HG03108 (cell line): ENCODE results near the gene CLASP2.

Source experiments
- ATAC-seq: cut with Tn5 transposase; IDR thresholded peaks from one replicate; pipeline ENCODE4 v1.9.1; 2021; ENCODE audit warnings: moderate library complexity; ENCODE audit not compliant: unreplicated experiment

Gene CLASP2

DNA sequence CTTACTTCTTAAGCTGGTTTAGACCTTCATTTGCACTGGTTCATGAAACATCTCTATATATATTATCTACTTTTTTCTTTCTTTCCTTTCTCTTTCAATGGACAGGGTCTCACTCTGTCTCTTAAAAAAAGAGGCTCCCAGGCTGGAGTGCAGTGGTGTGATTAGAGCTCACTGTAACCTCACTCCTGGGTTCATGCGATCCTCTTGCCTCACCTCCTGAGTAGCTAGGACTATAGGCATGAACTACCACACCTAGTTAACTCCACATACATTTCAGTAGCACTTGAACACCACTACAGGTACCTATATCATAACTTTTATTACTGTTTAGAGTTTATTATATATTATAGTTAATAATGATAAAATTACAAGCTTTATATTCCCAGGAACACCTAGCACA, 160.8 kb downstream of the CLASP2 start:
- no peak for ATAC-seq

DNA sequence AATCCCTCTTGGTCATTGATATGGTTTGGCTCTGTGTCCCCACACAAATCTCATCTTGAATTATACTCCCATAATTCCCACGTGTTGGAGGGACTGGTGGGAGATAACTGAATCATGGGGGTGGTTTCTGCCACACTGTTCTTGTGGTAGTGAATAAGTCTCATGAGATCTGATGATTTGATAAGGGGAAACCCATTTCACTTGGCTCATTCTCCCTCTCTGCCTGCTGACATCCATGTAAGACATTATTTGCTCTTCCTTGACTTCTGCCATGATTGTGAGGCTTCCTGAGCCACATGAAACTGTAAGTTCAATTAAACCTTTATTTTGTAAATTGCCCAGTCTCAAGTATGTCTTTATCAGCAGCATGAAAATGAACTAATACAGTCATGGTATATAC, 171.0 kb downstream of the CLASP2 start:
- no peak for ATAC-seq

DNA sequence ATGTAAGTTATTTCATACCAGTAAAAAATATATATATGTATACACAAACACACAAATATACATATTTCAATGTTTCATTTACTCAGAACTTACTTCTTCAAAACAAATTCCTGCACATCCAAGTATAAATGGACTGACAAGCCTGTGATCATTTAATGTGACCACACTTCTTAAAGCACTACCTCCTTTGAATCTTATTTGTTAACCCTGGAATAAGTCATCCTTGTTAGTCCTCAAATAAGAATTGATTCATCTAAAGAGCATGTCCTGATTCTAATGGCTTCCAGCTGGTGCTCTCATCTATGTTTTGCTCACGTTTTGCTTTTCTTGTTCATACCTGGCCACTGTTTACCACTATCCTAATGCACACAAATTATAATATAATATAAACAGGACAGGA, 173.9 kb downstream of the CLASP2 start:
- ATAC-seq = no peak

DNA sequence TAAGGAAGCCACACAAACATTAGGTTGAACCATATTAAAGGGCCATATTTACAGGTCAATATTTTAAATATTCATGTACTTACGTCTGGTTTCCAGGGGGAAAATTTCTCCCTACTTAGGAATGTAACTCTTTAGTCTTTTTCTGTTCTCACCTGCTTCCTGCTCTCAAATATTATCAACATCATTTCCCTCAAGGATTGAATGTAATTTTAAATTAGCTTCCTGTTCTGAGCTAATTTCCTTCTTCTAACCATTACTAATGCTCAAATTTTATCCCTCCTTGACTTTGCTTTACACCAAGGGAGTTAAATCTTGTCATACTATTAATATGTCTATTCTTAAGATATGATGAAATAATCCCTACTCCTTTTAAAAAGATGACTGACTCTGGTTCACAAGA, 174.5 kb downstream of the CLASP2 start:
- no peak for ATAC-seq

DNA sequence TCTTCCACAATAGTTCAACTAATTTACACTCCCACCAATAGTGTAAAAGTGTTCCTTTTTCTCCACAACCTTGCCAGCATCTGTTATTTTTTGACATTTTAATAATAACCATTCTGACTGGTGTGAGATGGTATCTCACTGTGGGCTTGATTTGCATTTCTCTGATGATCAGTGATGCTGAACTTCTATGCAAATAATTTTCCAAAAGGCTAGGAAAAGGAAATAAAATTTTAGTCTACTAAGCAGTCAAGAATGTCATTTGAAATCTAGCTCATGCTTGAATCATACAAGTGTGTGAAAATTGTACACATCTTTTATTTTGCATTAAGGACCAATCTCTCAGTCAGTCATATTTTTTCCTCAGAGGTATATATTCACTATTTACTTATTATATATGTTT, 176.1 kb downstream of the CLASP2 start:
- ATAC-seq = no peak

DNA sequence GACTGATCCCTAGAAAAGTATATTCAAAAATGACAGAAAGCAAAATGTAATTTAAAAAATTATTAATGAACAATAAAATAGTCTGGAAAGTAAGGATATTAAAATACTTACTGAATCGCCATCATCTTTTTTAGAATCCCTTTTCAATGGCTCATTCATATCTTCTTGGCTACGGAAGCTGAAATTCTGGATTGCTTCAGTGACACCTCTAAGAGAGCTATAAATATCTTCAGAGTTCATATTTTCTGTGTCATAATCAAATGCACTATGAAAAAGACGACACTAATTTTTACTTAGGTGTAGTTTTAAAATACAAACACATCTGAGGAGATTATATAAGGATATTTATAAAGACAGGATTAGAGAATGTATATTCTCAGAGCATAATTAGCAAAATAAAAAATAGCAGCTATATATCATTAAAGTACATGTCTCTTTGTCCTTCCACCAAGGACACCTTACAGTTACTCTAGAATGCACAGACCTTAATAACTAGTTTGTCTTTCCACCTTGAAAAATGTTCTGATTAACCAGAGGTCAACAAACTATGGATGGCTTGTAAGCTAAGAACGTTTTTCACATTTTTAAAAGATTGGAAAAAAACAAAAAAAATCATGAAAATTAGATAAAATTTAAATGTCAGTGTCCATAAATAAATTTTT, 179.2 kb downstream of the CLASP2 start:
- no peak for ATAC-seq

DNA sequence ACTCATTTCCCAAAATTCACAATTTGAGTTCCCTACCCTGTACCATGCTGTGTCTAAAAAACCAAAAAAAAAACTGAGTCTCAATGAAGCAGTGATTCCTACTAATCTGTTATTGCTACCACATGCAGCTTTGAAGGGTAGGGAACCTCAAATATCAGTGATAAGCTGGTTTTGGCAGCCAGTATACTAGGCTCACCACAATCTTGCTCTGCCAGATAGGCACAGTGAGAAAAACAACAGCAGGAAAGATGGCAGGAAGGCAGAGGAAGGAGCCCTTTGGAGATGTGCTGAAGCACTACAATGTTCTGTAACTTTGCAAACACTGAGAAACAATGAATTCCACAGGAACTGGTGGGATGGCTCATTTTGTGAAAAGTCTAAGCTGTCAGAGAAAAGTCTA, 180.9 kb downstream of the CLASP2 start:
- ATAC-seq = no peak

DNA sequence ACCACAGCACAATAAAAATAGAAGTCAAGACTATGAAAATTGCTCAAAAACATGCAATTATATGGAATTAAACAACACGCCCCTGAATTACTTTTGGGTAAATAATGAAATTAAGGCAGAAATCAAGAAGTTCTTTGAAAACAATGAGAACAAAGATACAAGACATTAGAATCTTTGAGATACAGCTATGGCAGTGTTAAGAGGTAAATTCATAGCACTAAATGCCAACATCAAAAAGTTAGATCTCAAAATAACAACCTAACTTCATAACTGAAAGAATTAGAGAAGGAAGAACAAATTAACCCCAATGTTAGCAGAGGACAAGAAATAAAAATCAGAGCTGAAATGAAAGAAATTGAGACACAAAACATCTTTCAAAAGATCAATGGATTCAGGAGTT, 191.3 kb downstream of the CLASP2 start:
- ATAC-seq = no peak

DNA sequence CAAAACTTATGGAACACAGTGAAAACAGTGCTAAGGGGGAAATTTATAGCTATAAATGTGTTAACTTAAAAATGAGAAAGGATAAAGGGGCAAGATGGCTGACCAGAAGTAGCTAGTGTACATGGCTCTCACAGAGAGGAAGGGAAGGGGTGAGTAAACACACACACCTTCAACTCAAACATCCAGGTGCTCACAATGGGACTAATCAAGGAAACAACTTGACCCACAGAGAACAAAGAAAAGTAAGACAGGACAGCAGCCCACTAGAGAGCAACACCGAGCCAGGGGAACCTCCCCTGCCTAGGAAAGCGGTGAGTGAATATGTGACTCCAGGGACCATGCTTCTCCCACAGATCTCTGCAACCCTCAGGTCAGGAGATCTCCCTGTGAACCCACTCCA, 192.8 kb downstream of the CLASP2 start:
- no peak for ATAC-seq

DNA sequence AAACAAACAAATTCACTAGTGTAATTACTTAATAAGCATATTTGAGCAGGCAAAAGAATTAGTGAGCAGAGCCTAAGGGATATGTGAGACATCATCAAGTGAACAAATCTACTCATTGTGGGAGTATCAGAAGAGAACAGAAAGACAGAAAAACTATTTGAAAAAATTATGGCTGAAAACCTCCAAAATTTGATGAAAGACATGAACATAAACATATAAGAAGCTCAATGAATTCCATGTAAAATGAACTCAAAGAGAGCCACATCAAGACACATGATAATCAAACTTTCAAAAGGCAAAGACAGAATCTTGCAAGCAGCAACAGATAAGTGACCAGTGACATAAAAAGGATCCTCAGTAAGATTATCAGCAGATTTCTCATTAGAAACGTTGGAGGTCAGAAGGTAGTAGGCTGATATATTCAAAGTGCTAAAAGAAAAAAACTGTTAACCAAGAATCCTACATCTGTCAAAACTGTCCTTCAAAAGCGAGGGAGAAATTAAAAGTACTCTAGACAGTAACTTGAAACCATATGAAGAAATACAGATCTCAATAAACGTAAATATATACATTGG, 194.9 kb downstream of the CLASP2 start:
- no peak for ATAC-seq

DNA sequence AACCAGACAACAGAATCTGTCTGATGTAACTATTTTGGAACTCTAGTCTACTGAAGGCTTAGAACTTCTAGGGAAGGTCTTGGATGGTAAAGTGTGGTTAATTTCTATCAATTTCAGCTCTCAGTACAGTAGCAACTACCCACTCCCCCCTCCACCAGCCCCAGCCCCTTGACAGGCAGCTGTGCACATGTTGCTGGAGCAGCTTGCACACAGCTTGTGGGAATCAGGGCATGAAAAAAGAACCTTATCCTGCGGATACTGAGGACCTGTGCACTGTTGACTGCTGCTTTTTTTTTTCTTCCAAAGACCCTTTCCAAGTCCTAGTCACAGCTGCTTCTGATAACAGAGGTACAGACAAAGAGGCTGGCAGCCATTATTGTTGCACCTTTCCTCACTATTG, 196.3 kb downstream of the CLASP2 start:
- no peak for ATAC-seq

DNA sequence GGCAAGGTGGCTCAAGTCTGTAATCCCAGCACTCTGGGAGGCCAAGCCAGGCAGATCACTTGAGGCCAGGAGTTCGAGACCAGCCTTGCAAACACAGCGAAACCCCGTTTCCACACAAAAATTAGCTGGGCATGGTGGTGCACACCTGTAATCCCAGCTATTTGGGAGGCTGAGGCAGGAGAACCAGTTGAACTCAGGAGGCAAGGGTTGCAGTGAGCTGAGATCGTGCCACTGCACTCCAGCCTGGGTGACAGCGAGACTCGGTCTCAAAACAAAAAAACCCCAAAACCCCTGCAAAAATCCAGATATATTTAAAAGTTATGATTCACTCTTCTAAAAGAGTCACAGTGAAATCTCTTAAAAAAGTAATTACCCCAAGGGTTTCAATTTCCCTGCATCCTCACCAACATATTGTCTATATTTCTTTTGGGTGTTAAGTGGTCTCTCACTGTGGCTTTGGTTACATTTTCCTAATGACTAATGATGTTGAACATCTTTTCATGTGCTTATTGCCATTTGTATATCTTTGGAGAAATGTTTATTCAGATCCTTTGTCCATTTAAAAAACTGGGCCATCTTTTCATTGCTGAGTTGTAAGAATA, 204.7 kb downstream of the CLASP2 start:
- ATAC-seq = no peak

DNA sequence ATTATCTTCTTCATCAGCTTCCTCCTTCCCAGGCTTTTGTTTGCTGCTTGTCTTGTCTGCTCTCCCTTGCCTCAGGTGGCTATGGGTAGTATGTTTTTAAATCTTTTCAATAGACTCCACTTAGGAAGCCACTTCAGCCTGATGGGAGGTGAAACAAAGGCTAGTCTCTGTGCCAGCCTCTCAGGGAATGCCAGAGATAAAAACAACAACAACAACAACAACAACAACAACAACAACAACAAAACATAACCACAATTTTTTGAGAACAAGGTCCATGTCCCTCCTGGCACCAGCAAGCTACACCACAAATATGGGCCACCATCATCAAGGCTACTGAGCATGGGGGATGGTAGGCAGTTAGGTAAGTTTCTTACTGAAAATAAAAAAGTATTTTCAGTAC, 213.0 kb downstream of the CLASP2 start:
- ATAC-seq = no peak

DNA sequence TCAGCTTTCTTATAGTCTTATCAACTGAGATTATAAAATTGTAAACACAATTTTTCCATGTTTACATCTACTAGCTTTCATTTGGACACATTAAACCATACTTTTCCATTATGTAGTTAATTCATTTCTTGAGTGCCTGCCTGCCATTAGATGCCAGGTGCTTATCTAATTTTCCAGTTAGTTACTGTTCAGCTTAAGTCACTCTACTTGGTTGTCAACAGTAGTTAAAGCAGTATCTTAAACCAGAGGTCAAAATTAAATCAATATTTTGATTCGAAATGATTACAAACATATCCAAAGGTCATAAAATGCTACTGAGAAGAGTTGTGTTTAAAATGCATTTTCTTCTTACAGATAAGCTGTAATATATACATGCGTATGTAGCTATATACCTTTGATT, 221.6 kb downstream of the CLASP2 start:
- ATAC-seq = no peak

DNA sequence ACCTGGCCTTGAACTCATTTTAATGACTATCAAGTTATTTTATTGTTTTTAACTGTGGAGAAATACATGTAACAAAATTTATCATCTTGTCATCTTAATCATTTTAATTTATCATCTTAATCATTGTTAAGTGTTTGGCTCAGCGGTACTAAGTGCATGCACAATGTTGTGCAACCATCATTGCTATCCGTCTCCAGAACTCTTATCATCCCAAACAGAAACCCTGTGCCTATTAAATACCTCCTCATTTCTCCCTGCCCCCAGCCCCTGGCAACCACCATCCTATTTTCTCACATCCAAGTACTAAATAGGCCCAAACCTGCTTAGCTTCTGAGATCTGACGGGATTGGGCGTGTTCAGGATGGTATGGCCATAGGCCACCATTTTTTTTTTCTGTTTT, 226.3 kb downstream of the CLASP2 start:
- no peak for ATAC-seq

DNA sequence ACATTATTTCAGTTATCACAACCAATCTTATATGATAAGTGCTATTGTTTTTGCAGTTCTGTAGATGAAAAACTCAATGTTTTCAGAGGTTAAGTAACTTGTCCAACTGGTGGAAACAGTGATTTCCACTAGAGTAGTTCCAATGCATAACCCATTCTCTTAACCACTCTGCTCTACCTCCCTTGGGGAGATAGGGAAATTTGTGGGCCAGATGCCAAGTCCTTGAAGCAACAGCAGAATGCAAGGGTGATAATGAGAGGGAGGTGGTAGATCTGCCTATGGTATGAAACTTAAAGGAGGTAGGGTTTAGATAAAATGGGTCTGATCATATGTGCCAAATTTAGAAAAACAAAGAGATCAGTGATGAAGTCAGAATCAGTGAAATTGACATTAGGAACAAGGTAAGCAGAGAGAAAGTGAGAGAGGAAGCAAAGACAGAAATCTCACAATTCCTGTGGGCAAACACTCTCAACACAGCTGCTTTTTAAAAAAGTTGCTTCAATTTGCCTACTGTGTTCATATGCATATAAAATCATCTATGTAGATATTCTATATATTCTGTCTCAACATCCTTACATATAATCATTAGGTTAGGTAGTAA, 227.3 kb downstream of the CLASP2 start:
- ATAC-seq = no peak

DNA sequence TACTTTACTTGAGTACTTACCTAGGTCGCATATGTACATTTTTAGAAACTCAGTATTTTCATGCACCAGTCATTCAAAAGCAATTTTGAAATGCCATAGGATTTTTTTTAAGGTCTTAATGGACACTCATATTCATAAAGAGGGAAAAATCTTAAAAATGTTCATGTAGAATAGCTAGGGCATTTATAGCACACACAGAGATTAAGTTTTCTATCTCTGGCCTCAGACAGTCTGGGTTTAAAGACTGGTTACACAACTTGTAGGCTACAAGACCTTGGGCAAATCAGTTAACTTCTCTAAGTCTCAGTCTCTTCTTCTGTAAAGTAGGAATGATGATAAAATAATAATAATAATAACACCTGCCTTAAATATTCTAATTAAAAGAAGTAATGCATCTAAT, 229.4 kb downstream of the CLASP2 start:
- no peak for ATAC-seq

DNA sequence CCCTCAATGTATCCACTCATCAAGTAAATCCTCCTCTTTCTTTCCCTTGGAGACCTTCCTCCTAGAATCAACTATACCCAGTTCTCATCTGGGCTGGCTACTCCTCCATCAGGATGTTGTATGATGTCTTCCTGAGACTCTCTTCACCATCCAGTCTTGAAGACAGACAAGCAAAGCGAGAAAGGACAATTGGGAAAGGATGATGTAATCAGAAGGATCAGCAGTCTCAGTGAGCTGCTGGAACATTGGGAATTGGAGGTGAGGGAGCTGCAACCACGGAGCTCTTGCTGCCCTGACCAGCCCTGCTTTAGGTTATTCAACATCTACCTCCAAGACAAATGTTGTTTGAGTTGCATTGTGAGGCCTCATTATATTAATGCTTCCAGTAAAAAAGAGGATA, 229.8 kb downstream of the CLASP2 start:
- no peak for ATAC-seq

DNA sequence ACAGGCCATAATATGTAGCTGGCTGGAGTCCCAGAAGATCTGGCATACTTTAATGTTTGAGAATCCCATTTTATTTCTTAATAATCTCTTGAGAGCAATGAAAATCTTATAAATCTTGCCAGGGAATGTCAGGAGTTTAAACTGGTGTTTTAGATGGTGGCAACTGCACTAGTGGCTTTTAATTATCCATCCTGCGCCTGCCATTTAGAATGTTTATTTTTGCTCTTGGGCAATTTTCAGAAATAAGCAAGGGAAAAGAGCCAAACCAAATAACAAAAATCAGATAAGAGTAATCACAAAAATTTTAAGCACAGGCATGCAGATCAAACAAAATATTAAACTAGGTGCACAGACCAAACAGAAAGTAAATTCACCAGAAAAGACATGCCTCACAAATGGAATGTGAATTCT, 235.9 kb downstream of the CLASP2 start:
- no peak for ATAC-seq

DNA sequence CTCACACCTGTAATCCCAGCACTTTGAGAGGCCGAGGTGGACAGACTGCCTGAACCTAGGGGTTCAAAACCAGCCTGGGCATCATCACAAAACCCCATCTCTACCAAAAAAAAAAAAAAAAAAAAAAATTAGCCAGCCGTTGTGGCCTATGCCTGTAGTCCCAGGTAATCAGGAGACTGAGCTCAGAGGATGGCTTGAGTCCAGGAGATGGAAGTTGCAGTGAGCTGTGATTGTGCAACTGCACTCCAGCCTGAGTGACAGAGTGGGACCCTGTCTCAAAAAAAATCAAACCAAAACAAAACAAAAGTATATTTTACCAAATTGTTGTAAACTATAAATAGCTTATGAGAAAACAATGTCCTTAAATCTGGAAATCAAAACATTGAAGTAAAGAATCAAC, 243.2 kb downstream of the CLASP2 start:
- no peak for ATAC-seq

DNA sequence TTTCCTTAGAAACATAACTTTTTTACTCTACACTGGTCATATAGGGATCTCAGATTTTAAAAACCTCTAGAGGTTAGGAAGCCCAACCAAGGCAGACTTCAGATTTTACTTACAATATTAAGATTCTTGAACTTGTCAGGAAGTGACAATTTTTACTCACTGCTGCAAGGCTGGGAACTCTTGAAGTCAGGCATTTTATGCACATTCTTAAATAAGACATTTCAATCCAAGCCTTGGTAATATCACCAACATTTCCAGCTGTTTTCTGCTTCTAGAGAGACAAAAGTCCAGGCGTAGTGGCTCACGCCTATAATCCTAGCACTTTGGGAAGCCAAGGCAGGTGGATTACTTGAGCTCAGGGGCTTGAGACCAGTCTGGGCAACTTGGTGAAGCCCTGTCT, 244.2 kb downstream of the CLASP2 start:
- no peak for ATAC-seq

DNA sequence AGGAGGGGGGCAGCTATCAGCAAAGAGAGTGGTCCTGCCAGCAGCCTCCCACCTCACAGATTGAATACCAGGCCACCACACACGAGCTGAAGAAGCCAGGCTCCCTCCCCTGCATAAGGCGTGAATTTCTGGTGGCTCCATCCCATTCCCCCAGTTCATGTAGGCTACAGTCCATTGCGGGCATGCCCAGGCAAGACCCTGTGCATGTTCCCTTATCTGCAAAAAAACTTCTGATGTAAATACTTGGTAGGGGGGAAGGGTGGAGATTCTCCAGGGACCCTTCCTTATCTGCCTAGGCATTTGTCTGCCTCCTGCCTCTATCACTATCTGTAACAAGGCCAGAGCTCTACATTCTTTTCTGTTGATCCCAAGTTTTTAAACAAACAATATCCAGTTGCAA, 250.3 kb downstream of the CLASP2 start:
- ATAC-seq = no peak
